CD4-positive, alpha-beta T cell treated with Interleukin-4 for 4 hours (primary cell): ENCODE data around the gene FGF14.

ENCODE experiments used
- DNase-seq: peaks from one replicate; pipeline ENCODE4 v3.0.0-alpha.2; 2020

FGF14 gene

DNA sequence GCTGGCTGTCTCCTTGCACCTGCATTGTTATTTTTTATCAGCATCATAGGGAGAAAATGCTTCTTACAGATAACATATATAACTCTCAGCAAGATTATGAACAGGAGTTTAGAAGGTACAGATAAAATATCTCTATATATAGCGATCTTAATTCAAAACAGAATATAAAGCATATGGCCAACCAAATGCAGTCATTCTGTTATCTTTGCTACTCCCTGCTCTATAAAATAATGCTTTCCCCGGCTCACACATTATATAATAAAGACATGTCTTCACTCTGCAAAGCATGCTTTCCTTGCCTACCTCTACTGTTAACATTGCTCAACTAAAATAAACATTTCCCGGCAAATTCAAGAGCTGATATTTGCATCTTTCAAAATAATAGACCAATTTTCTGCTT lies 161.7 kb downstream of the FGF14 start:
- no peak for DNase-seq

DNA sequence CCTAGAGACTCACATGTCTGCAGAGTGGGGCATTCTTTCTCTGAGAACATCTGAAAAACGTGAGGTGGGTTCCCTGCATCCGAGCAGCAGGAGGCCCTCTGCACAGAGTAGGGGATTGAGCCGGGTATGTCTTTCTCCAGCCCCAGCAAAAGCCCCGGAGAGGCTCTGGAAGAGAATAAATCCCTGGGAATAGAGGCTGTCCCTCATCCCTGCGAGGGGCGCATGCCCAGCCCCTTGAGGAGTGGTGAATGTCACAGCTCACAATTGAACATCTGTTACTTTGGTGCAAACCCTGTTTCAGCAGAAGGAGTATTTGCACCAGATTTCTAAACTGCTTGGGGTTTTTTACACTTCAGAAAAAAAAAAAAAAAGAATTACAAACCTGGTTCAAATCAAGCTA lies 164.6 kb downstream of the FGF14 start:
- DNase-seq = no peak

DNA sequence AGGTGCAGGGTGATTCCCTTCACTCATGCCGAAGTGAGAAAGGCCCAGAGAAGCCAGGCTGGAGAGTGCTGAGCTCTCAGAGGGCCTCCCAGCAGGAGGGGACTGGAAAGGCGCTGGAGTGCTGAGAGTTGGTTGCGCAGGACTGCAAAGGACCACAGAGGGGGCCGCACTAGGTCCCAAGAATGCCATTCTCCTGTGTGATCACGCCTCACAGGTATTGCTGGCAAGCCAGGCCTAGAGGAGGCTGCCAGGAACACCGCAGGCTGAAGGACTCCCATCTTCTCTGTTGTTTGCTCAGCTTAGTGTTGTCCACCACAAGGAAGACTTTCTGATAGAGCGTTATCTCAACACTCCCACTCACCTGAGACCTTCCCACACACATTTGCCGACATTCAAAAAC lies 165.0 kb downstream of the FGF14 start:
- no peak for DNase-seq

DNA sequence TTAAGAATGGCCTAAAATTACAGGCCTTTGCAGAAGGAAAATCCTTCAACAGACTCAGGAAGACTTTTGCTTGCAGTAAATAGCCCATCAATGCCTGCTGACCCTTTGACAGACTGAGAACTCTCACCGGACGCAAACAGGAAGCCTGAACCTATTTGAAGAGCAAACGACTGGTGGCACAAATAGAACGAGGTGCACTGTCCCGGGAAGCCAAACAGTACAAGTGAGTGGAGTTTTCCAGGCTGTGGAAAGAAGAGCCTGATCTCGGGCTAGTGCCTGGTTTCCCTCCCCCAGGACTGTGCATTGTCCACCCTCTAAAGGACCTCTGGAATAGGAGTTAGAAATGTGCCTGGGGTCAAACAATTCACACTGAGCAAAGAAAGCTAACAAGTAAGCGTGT lies 165.5 kb downstream of the FGF14 start:
- no peak for DNase-seq

DNA sequence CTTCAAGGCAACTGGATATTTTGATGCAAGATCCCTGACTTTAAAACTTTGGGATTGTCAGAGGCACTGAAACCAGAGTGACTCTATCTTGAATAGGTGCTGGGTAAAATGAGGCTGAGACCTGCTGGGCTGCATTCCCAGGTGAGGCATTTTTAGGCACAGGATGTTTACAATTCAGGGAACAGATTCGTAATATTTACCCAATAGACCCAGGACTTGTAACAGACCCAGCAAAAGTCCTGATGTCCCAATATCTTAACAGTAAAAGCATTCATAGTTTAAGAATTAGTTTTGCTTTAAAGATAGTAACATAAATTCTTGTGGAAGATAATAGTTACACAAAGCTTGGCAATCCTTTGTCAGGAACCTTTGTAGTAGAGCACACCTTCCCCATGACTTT lies 166.2 kb downstream of the FGF14 start:
- DNase-seq = no peak

DNA sequence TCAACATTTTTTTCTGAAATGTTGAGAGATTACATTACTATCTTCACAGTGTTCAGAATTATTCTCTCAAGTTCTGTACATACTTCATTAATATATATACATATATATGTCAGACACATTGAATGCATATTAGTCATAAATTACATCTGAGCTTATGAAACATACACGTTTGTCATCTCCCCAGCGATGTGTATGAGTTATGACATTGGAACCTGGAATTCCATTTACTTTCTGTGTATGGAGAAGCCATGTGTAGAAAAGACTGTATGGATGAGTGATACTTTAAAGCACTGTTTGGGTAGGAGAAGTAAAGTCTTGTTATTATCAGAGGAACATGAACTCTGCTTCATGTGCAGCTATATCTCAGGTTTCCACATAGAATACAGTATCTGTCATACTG lies 167.2 kb downstream of the FGF14 start:
- no peak for DNase-seq

DNA sequence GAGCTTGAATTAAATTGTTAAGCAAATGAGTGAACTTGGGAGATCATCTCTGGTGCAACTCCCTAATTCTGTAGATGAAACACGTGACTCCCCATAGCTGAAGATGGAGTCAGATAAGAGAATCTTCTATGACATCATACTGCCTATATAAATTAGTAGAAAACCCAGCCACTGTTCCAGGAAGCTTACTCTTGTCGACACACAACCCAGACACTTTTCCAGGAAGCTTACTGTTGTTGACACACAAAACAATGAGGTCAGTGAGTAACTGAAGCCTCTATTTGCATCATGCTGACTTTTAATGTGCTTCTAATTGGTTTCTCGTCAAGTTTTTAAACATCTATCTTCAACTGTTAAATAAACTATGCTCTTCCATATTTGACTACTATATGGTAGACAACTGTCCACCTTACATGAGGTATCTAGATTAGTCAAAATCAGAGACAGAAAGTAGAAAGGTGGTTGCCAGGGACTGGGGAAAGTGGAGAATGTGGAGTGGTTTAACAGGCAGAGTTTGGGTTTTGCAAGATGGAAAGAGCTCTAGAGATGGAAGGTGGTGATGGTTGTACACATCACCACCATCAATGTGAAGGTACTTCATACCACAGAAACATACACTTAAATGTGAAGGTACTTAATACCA lies 168.2 kb downstream of the FGF14 start:
- DNase-seq = no peak

DNA sequence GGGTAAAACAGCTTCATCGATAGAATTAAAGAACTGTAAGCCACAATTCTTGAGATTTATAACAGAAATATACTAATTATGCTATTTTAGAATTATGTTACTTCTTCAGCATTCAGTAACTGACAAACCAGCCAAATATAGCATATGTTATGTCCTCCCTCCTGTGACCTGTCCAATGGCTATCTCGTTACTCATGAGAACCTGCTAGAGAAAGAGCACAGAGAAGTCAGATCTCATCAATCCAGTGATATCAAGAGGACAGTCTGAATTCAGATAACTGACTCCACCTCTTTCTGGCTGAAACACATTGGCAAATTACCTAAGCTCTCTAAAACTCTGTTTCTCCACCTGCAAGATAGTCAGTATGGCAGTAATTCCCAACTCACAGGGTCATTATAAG lies 170.4 kb downstream of the FGF14 start:
- no peak for DNase-seq

DNA sequence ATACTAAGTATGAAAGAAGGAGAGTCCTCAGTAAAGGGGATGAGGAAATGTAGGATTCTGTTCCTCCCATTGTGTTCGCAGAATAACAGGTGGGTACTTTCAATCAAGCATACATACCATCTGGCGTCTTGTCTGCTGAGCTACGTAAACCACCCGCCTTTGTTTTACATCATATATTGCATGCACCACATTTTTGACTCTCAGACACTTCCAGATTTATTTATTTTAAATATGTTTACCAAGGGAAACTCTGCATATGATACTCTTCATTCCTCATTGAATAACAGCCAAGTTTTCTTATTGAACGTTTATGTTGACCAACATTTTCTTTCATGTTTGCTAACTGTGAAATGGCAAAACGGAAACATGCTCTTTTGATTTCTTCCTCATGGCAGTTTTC lies 174.1 kb downstream of the FGF14 start:
- DNase-seq = no peak

DNA sequence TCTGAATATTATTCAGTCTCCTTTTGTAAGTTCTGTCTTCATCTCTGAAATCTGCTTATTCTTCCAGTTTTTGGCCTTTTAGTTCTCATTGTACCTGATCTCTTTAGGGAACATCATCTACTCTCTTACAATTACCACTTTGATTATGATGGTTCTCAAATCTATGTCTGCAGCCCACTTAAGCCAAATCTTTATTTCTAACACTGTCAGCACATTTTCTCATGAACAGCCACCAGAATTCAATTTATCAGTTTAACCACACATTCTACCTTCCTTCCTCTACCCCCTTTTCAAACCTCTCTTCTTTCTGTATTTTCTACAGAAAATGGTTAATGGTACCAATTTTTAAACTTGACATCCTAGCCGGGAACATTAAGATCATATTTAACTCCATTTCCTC lies 175.3 kb downstream of the FGF14 start:
- DNase-seq = no peak

DNA sequence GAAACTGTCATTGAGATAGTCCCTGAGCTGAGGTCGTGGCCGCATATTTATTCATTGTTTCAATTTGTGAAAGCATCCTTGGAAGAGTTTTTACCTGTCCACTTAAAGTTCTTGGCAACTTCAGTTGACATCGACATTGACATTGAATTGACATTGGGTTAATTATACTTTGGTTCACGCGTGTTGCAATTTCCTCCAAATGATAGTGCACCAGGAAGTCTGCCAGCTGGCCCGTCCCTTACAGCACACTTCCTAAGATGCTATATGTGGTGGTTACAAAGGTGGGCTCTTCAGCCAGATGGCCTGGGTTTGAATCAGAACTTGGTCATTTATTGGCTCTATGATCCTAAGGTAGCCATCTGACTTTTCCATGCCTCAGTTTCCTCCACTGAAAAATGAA lies 176.0 kb downstream of the FGF14 start:
- DNase-seq = no peak

DNA sequence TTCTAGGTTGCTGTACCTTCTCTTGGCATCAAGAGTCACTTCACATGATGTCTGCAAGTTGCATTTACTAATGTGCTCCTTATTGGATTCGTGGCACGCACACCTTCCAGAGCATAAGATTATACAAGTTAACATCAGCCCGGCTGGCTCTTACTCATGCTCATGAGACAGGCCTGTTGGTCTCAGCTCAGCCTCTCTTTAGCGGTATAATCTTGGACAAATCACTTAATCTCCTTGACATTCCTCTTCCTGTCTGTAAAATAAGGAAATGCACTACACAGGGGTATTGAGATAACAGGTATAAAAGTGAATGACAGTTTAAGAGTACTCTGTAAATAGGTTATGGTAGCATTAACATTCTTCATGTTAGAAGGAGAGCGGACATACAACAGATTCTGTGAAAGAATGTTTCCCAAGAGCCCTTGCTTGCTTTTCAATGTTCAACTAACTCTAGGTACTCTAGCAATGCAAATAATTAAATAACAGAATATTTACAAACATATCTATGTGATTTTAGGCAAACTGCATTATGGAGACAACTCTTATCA lies 181.1 kb downstream of the FGF14 start:
- DNase-seq = no peak

DNA sequence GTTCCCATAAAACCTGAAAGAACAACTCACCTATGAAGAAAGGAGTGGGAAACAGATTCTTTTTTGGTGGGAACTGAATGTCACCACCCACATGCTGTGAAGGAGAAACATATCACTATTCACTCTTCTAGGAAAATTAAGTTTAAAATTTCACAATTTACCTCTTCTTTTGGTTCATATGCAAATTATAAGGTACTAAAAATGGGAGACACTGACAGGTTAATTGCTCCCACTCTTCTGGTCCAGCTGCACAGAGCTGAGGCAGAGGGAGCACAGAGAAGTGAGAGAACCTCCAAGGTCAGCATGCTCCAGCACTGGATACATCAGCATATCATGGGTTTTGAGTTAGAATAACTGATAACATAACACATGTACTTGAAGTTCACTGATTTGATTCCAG lies 186.9 kb downstream of the FGF14 start:
- no peak for DNase-seq

DNA sequence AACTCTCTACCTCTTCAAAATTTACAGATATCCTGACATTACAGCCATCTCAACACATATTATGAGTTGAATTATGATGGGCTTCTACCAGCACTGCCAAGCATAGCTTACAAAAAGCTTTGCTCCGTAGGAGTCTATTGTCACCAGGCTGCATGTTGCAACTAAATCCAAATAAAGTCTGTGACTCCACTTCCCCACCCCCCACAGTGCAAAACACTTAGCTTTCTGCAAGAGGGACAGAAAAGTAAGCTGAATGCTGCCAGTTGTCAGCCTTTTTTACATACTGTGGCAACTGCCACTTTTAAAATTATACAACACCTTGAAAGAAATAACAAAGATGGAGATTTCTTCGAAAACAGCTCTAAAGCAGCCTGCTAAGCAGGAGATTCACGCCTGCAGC lies 189.1 kb downstream of the FGF14 start:
- no peak for DNase-seq

DNA sequence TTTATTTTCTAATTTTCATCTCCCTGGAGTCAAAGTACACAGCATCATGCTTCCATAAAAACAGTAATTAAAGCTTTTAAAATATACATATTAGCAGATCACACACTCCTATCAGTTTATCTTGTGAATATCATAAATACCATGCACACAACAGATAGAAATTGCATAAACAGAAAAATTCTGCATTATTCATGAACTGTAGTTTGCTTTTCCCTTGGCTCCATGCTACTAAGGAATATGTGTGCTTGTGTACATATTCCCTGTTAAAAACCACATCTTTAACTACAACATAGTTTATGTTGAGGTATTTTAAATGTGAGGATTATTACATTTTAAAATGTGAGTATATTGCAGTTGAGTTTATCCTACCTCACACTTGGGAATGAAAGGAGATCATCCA lies 193.5 kb downstream of the FGF14 start:
- no peak for DNase-seq

DNA sequence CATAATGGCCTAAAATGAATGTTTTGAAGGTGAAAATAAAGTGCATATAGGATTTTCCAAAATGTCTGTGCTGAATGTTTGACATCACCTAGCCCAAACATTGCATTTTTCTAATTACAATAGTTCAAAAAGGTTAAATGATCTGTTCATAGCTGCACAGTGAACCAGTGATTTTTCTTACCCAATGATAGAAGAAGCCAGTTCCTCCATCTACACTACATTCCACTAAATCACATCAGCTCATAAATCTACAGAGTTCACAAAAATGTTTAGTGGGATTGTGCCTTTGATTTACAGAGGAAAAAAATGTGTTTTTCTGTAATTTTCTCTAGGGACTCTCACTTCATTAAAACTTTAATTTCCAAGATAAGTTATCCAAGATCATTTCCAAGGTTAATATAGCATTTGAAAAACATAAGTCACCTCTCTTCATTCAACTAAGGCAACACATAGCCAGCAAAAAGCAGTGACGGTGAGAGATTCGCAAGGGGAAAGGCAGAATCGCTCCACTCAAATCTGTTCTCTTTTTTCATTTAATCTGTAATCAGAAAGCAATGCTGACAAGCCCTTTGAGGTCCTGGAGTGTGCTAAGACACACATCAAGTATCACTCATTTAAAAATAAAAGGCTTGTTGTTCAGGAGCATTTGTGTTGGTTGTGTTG lies 194.0 kb downstream of the FGF14 start:
- no peak for DNase-seq

DNA sequence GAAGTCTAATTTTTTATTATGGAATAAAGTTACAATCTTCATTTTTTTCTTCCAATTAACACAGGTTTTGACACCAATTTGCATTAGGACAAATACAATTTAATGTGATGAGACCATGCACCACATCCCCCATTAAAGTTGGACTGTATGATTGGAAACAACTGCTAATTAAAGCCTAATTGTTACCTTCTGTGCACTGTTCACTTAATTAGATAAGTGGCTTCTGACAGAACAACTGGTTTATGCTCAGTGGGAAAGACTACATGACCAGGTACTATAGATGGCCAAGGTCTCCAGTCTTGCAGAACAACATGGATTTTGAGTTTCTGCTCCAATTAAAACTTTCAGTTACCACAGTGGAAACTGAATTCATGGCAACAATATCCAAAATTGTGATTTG lies 198.1 kb downstream of the FGF14 start:
- DNase-seq = no peak

DNA sequence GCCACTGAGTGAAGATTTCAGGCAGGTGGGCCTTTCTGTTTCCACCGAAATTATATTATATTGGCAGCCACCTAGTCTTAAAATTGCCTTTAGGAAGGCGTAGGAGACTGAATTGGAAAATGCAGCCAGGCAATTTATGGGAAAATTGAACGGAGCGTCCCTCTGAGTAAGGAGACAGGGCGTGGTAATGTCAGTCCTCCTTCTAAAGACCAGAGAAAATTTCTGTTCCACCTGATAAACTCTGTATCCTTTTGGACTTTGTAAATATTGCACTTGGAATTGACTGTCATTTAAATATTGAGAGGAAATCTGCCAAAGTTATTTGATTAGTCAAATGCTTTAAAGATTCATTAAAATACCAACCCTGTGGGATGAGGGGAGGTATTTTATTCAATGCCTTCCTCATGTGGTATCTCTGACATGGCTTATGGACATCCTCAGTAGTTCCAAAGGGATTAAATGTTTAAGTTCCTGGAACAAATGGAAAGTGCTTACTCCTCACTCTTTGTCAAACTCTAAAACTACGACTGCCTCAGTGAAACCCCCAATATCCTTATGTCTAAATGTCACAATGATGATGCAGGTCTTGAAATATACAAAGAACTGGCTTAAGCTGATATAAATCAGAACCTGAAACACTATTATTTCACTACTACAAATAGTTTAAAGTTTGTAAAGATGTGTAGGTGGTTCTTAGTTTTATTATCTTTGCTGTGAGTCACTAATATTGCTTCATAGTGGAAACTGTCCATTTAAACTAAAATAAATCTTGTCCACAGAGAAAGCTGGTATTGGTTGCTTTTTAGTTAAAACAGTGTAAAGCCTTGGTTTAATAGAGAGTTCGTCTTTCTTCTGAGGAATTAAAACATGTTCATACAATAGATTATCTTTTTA lies 203.2 kb downstream of the FGF14 start:
- no peak for DNase-seq

DNA sequence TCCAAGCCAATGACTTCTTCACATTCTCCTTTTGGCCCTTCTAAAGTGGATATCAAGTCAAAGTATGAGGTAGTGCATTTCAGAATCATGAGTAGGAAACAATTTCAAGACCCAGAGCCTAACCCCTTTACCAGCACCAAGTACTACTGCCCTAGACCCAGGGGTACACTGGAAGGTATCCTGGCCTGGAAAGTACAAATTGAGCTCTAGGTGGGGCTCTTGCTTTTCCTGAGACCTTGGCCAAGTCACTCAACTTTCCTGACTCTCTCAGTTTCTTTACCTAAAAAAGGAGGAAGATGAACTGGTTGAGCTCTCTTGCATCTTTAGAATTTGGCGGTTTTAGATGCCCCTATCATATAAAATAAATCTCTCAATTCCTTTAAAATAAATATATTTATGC lies 204.7 kb downstream of the FGF14 start:
- no peak for DNase-seq

DNA sequence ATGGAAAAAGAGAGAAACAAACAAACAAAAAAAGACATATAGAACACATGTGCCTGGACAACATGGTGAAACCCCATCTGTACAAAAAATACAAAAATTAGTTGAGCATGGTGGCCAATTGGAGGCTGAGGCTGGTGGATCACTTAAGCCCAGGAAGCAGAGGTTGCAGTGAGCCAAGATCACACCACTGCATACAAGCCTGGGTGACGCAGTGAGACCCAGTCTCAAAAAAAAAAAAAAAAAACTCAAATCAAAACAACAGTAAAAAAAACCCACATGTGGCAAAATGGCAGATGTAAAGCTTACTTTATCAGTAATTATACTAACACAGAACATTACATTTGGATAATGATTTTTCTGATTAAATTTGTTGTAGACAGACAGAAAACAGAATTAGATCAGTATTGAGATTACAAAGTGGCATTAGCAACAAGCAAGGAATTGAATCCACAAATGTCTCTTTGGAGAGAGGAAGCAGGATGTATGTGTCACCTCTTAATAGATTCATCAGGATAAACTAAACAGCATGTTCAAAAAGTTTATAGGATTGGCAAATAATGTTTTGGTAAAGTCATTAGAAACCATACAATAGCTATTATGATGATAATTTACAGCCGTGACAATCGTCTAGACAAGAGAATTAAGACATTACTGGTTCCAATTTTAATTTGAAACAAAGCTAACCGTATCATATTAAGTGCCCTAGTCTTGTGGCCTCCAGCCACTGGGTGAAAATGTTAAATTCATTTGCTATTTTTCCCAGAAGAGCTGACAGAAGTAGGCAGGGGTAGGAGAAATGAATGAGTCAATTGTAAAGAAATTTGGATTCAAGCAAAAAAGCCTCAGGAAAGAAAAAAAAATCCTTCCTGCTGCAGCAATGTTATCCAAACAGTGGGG lies 206.0 kb downstream of the FGF14 start:
- no peak for DNase-seq

DNA sequence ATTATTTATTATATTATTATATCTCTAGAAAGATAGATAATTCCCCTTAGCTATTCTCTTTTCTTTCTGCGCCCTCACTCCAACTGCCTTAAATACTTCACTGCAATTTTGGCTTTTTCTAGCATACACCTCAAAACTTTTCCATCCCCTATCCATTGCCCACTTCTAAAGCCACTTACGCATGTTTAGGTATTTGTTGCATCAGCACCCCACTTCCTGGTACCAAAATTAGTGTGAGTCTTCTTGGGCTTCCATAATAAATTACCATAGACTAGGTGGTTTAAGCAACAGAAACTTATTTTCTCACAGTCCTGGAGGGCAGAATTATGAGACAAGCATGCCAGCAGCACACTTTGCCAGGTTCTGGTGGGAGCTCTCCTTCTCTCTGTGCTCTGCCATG lies 209.0 kb downstream of the FGF14 start:
- DNase-seq = no peak

DNA sequence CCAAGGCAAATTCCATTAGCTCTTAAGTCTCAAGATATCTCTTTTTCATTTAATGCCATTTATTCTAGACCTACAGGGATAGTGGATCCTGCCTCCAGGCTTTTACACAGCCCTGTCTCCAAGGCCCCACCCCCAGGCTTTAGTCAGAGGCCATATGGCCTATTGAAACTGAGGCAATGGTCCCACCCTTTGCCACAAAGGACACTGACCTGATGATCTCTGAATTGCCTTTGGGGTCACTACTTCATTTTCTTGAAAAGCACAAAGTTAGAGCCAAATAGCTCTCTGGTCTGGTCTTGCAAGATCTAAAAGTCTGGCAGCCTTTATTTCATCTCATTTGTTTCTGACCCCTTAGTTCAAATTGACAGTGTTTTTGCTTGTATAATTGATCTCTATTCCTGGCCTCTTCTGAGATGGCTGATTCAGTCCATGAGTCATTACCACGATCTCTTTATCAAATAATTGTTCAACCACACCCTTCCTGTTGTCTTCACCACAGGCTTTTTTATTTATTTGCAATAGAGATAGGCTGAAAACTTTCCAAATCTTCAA lies 209.8 kb downstream of the FGF14 start:
- no peak for DNase-seq

DNA sequence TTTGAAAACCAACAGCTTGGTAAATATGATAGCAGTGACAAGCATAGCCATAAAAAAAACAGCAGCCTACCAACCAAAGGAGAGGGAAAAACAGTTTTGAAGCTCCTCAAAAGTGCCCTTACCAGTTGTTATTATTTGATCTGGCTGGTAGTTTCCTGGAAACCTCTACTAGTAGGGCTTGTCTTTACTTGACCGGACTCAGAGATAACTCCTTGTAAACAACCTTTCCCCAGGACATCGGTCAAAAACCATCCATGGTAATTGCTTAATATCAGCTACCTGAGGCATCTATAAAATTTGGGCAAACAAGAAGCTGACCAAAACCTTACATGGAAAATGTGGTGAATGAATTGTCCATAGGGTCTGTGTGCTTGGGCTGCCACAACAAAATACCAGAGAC lies 210.9 kb downstream of the FGF14 start:
- no peak for DNase-seq
